H9 (cell line): ENCODE results near the gene TMEM175. TPM values are rescaled to one million over a fixed set of nuclear protein-coding genes. Genes with fewer than 3 reads are reported as not detected.

Experiments
- DNase-seq: peaks from one replicate; pipeline ENCODE4 v3.0.0-alpha.2; 2017
- H2AFZ ChIP-seq: one replicate; pipeline ENCODE4 v1.6.1; 2013; ENCODE audit warnings: mild to moderate bottlenecking, low read length, control low read depth, moderate library complexity
- H2AK5ac ChIP-seq: 2 replicates; pipeline ENCODE4 v1.6.1; 2013; ENCODE audit warnings: low read length, control low read depth, mixed read lengths; ENCODE audit not compliant: insufficient read length
- H2BK120ac ChIP-seq: one replicate; pipeline ENCODE4 v1.6.1; 2013; ENCODE audit warnings: low read depth, mild to moderate bottlenecking, low read length, control low read depth, inconsistent platforms; ENCODE audit not compliant: poor library complexity, severe bottlenecking
- H2BK12ac ChIP-seq: 2 replicates; pipeline ENCODE4 v1.6.1; 2013; ENCODE audit warnings: low read length, control low read depth, mixed read lengths, low read depth; ENCODE audit not compliant: insufficient read length
- H2BK15ac ChIP-seq: 2 replicates; pipeline ENCODE4 v1.6.1; 2013; ENCODE audit warnings: low read depth, low read length, control low read depth
- H2BK20ac ChIP-seq: one replicate; pipeline ENCODE4 v1.6.1; 2013; ENCODE audit warnings: low read depth, mild to moderate bottlenecking, low read length, control low read depth, inconsistent platforms; ENCODE audit not compliant: poor library complexity, severe bottlenecking
- H2BK5ac ChIP-seq: 2 replicates; pipeline ENCODE4 v1.6.1; 2013; ENCODE audit warnings: low read length, control low read depth, mixed read lengths; ENCODE audit not compliant: insufficient read length
- H3K14ac ChIP-seq: 2 replicates; pipeline ENCODE4 v1.6.1; 2013; ENCODE audit warnings: low read length, control low read depth; ENCODE audit not compliant: insufficient read depth
- H3K18ac ChIP-seq: 2 replicates; pipeline ENCODE4 v1.6.1; 2013; ENCODE audit warnings: low read depth, mild to moderate bottlenecking, mixed read lengths, low read length, control low read depth; ENCODE audit not compliant: insufficient read length
- H3K23ac ChIP-seq: 2 replicates; pipeline ENCODE4 v1.6.1; 2013; ENCODE audit warnings: low read length, control low read depth, mixed read lengths, low read depth; ENCODE audit not compliant: insufficient read length
- H3K23me2 ChIP-seq: 2 replicates; pipeline ENCODE4 v1.6.1; 2013; ENCODE audit warnings: low read depth, mild to moderate bottlenecking, mixed read lengths, low read length, control low read depth; ENCODE audit not compliant: insufficient read length, poor library complexity, severe bottlenecking
- H3K27ac ChIP-seq: 2 replicates; pipeline ENCODE4 v1.5.1; 2013; ENCODE audit warnings: low read length, control low read depth, mixed read lengths, low read depth; ENCODE audit not compliant: insufficient read length
- H3K27me3 ChIP-seq: 2 replicates; pipeline ENCODE4 v1.6.1; 2013; ENCODE audit warnings: low read length, control low read depth, inconsistent platforms; ENCODE audit not compliant: insufficient read depth
- H3K4ac ChIP-seq: 2 replicates; pipeline ENCODE4 v1.6.1; 2013; ENCODE audit warnings: low read depth, mild to moderate bottlenecking, control low read depth, inconsistent platforms, low read length, moderate library complexity
- H3K4me1 ChIP-seq: 2 replicates; pipeline ENCODE4 v1.6.1; 2013; ENCODE audit warnings: low read length, control low read depth, inconsistent platforms; ENCODE audit not compliant: insufficient read depth
- H3K4me2 ChIP-seq: 2 replicates; pipeline ENCODE4 v1.6.1; 2013; ENCODE audit warnings: low read length, control low read depth, mixed read lengths; ENCODE audit not compliant: insufficient read length, insufficient read depth
- H3K56ac ChIP-seq: 2 replicates; pipeline ENCODE4 v1.6.1; 2013; ENCODE audit warnings: low read depth, mild to moderate bottlenecking, mixed read lengths, low read length, control low read depth; ENCODE audit not compliant: insufficient read length
- H3K79me1 ChIP-seq: 2 replicates; pipeline ENCODE4 v1.6.1; 2013; ENCODE audit warnings: low read depth, mild to moderate bottlenecking, moderate library complexity, low read length, control low read depth, inconsistent platforms; ENCODE audit not compliant: insufficient read depth, poor library complexity, severe bottlenecking
- H3K79me2 ChIP-seq: 2 replicates; pipeline ENCODE4 v1.6.1; 2013; ENCODE audit warnings: low read length, control low read depth, inconsistent platforms; ENCODE audit not compliant: insufficient read depth
- H3K9ac ChIP-seq: 2 replicates; pipeline ENCODE4 v1.6.1; 2013; ENCODE audit warnings: low read length, control low read depth, mixed read lengths; ENCODE audit not compliant: insufficient read length; ENCODE audit errors: extremely low read depth
- H3K9me3 ChIP-seq: one replicate; pipeline ENCODE4 v1.6.1; 2013; ENCODE audit warnings: low read depth, low read length, inconsistent platforms; ENCODE audit not compliant: control insufficient read depth
- H3T11ph ChIP-seq: one replicate; pipeline ENCODE4 v1.6.1; 2013; ENCODE audit warnings: mild to moderate bottlenecking, low read length, control low read depth, inconsistent platforms
- H4K20me1 ChIP-seq: one replicate; pipeline ENCODE4 v1.6.1; 2013; ENCODE audit not compliant: control insufficient read depth, insufficient read length, insufficient read depth
- H4K5ac ChIP-seq: 2 replicates; pipeline ENCODE4 v1.6.1; 2013; ENCODE audit warnings: low read depth, mild to moderate bottlenecking, mixed read lengths, low read length, control low read depth; ENCODE audit not compliant: insufficient read length
- H4K8ac ChIP-seq: replicated peaks from 2 replicates; pipeline ENCODE4 v1.6.1; 2013; ENCODE audit warnings: low read length, control low read depth, mixed read lengths, low read depth; ENCODE audit not compliant: insufficient read length
- H4K91ac ChIP-seq: 2 replicates; pipeline ENCODE4 v1.6.1; 2013; ENCODE audit warnings: low read depth, mild to moderate bottlenecking, moderate library complexity, mixed read lengths, low read length, control low read depth; ENCODE audit not compliant: insufficient read length
- H3K27ac Mint-ChIP-seq, 3 experiments: 2 replicates in 2 of 3; 3 replicates in 1 of 3; pipeline ENCODE4 v1.8.0; 2020 to 2021; ENCODE audit warnings: mixed read lengths in 3 of 3, mild to moderate bottlenecking in 1 of 3, moderate library complexity in 1 of 3
- H3K27me3 Mint-ChIP-seq: 2 replicates; pipeline ENCODE4 v1.8.0; 2021; ENCODE audit warnings: low read depth, mild to moderate bottlenecking, moderate library complexity, mixed read lengths
- H3K36me3 Mint-ChIP-seq, 3 experiments: 2 replicates in 2 of 3; 3 replicates in 1 of 3; pipeline ENCODE4 v1.8.0; 2020 to 2021; ENCODE audit warnings: low read depth in 3 of 3, mixed read lengths in 3 of 3; ENCODE audit not compliant: insufficient read depth in 1 of 3
- H3K4me1 Mint-ChIP-seq, 2 experiments: 2 replicates each; pipeline ENCODE4 v1.8.0; 2020; ENCODE audit warnings: mixed read lengths in 2 of 2
- H3K4me3 Mint-ChIP-seq, 2 experiments: 2 replicates in 1 of 2; 3 replicates in 1 of 2; pipeline ENCODE4 v1.8.0; 2020 to 2021; ENCODE audit warnings: mild to moderate bottlenecking in 2 of 2, mixed read lengths in 2 of 2, moderate library complexity in 1 of 2
- H3K9me3 Mint-ChIP-seq, 2 experiments: 2 replicates in 1 of 2; 3 replicates in 1 of 2; pipeline ENCODE4 v1.8.0; 2020; ENCODE audit warnings: mild to moderate bottlenecking in 2 of 2, mixed read lengths in 2 of 2, moderate library complexity in 1 of 2
- WGBS: extraction: QIAGEN DNeasy Blood & Tissue Kit; methylation state at CpG from one replicate; pipeline ENCODE4 v1.1.7; 2013; ENCODE audit warnings: missing lambda C conversion rate, low lambda C conversion rate, mixed read lengths; ENCODE audit not compliant: insufficient read length; ENCODE audit errors: extremely low coverage; 5-methylcytosine and 5-hydroxymethylcytosine counted together
- total RNA-seq: library from RNA; stranded (reverse); gene quantifications from 2 replicates; pipeline ENCODE4 v1.2.1, GENCODE V29; 2021
- TF ChIP-seq, protein P1 (sequence below): fragments of 200-600 bp; sonication (generic); conservative IDR thresholded peaks from 3 replicates; pipeline ENCODE4 v1.8.0; 2021; ENCODE audit warnings: antibody characterized with exemption, mild to moderate bottlenecking

Gene TMEM175
- total RNA-seq, 1 experiment from 2014 or later = 6.4 TPM

DNA sequence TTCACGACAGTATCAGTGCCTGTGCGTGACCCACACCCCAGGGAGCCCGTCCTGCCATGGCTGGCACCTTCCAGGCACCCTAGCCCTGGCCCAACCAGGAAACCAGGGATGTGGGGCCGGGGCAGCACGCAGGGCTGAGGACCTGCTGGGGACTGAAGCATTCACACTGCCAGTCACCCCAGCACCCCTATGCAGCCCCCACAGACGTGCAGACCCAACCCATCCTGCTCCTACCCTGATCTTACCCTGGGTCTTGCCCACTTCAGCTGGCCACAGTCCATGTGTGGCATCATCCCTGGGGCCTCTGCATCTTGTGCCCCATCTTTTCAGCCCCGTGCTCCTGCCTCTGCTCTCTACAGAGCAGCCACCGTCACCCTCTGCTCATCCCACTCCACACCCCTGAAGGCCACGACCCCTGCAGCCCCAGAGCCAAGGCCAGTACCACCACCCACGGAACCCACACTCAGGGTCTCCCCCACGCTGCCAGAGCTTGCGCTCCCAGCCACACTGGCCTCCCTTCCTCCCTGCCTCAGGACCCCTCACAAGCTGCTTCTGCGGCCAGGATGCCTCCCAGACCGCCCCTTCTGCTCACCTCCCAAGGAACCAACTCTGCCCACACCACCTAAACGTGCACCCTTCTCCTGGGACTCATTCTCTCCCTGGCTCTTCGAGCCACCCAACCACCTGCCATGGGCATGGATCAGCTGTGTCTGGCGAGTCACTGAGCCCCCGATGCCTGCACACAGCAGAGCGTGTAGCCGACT lies 25.7 kb upstream of the TMEM175 start:
- Histone ChIP-seq H3K9me3 (no peaks in the 10 kb centered on the region), H3K23me2 (no peaks in the 10 kb centered on the region), H4K91ac (no peak overlapping the region), H3K18ac (no peak overlapping the region), H2BK15ac (no peak overlapping the region), H2BK20ac (no peak overlapping the region), H2AFZ (no peak overlapping the region), H3K79me2 (no peaks in the 10 kb centered on the region), H3K27ac (no peak overlapping the region), H3K23ac (no peak overlapping the region), H4K5ac (no peak overlapping the region), H2BK12ac (no peak overlapping the region), H3K9ac (no peak overlapping the region), H2BK120ac (no peak overlapping the region), H3K4ac (no peak overlapping the region), H4K20me1 (no peaks in the 10 kb centered on the region), H3K27me3 (no peaks in the 10 kb centered on the region), H3K4me2 (no peak overlapping the region), H3K4me1 (no peaks in the 10 kb centered on the region), H2BK5ac (no peak overlapping the region), H3K14ac (no peak overlapping the region; the same call in 1 of the 2 replicates), H3K79me1 (no peaks in the 10 kb centered on the region), H3T11ph (no peak overlapping the region), H3K56ac (no peak overlapping the region), H2AK5ac (no peak overlapping the region), H4K8ac (no peak overlapping the region)
- Mint-ChIP-seq H3K27me3 (no peaks in the 10 kb centered on the region; the same call in 1 of the 2 replicates), H3K27ac (peak overlapping the region in 2 of 3 experiments; percentile 75 to 79; a peak in 2 of 7 replicates), H3K4me1 (peaks cover 0 to 3% of the 10 kb centered on the region in 2 experiments; a peak in 2 of 4 replicates), H3K36me3 (peaks cover 13 to 49% (median 41%) of the 10 kb centered on the region in 3 experiments), H3K4me3 (no peak overlapping the region), H3K9me3 (peaks cover 0 to 8% of the 10 kb centered on the region in 2 experiments; a peak in 4 of 5 replicates)
- DNase-seq = no peak
- TF ChIP-seq, protein P1, sequence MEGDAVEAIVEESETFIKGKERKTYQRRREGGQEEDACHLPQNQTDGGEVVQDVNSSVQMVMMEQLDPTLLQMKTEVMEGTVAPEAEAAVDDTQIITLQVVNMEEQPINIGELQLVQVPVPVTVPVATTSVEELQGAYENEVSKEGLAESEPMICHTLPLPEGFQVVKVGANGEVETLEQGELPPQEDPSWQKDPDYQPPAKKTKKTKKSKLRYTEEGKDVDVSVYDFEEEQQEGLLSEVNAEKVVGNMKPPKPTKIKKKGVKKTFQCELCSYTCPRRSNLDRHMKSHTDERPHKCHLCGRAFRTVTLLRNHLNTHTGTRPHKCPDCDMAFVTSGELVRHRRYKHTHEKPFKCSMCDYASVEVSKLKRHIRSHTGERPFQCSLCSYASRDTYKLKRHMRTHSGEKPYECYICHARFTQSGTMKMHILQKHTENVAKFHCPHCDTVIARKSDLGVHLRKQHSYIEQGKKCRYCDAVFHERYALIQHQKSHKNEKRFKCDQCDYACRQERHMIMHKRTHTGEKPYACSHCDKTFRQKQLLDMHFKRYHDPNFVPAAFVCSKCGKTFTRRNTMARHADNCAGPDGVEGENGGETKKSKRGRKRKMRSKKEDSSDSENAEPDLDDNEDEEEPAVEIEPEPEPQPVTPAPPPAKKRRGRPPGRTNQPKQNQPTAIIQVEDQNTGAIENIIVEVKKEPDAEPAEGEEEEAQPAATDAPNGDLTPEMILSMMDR = no peak
- no CpG with 5 or more reads among the region's 20 CpGs for whole genome bisulfite sequencing
